Fibroblast of mammary gland (primary cell): Measurements from ENCODE around the gene GHRL.
A peak's percentile ranks its signal among the peaks of the same experiment; 100 is the strongest.
"Not testable (repeated sequence)": the region's sequence is repeated elsewhere in the genome, so short reads cannot be mapped to it uniquely, and the experiment has no call there.

Source experiments
- DNase-seq: peaks from one replicate; pipeline ENCODE4 v3.0.0-alpha.2; 2010; ENCODE audit warnings: low read depth
- H3K4me3 ChIP-seq: 2 replicates; pipeline ENCODE4 v1.5.1; 2011; ENCODE audit warnings: low read depth, mild to moderate bottlenecking, low read length, moderate library complexity; ENCODE audit not compliant: control insufficient read depth
- CTCF ChIP-seq: conservative IDR thresholded peaks from 2 replicates; pipeline ENCODE4 v1.5.1; 2011; ENCODE audit warnings: low read depth, low read length, inconsistent platforms; ENCODE audit not compliant: control insufficient read depth, insufficient read depth

The GHRL gene

GRCh38 chr3:10269443-10269842 is 23.3 kb downstream of the GHRL start:
- H3K4me3 ChIP-seq, result no peak overlapping the region
- TF ChIP-seq CTCF, result no peak
- no peak for DNase-seq

DNA sequence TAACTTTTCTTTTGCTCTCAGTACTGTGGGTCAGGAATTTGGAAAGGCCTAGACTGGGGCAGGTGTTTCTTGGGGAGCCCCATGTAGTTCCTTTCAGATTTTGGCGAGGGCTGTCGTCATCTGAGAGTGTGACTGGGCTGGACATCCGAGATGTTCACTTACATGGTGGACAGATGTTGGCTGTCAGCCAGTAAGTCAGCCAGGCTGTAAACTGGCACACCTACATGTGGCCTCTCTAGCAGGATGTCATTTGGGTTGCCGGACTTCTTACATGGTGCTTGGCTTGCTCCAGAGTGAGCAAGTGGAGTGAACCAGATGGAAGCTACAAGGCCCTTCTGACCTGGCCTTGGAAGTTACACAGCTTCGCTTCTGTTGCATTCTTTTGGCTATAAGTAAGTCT is 23.8 kb downstream of the GHRL start:
- no peak for TF ChIP-seq CTCF
- no peak overlapping the region for H3K4me3 ChIP-seq
- no peak for DNase-seq

GRCh38 chr3:10268116-10268515 is 24.6 kb downstream of the GHRL start:
- TF ChIP-seq CTCF, result no peak
- no peak overlapping the region for H3K4me3 ChIP-seq
- no peak for DNase-seq

DNA sequence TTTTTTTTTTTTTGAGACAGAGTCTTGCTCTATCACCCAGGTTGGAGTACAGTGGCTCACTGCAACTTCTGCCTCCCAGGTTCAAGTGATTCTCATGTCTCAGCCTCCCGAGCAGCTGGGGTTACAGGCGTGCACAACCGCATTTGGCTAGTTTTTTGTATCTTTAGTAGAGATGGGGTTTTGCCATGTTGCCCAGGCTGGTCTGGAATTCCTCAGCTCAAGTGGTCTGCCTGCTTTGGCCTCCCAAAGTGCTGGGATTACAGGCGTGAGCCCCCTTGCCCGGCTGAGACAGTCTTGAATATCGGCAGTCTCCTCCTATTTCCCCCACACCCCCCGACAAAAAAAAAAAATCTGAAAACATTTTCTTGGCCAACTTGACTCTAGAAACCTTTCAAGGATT is 25.8 kb downstream of the GHRL start:
- DNase-seq, result not testable (repeated sequence)

DNA sequence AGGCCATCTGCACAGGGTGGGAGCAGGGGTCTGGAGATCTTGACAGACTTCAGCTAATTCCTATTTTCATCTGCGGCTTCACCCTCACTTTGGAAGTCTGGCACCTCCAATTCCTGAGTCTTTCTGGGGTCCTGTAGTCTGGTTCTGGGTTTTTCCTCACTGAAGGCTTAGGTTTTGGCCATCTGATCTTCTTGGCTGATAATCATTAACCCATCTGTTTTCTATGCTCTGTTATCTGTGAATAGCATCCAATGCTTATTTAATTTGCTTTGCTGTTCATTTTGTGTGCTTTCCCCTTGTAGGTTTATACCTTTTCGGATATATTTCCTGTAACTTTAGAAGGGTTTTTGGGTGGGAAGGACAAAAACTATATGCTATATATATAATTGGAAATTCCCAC is 26.9 kb downstream of the GHRL start:
- DNase-seq, result no peak
- no peak overlapping the region for H3K4me3 ChIP-seq
- no peak for TF ChIP-seq CTCF

More for the DNA sequence above, 25.8 kb downstream of the GHRL start:
- not testable (repeated sequence) for H3K4me3 ChIP-seq

GRCh38 chr3:10263646-10264363 is 28.9 kb downstream of the GHRL start:
- H3K4me3 ChIP-seq, result no peak overlapping the region
- peak; percentile 55 for DNase-seq
- TF ChIP-seq CTCF, result peak; percentile 56

DNA sequence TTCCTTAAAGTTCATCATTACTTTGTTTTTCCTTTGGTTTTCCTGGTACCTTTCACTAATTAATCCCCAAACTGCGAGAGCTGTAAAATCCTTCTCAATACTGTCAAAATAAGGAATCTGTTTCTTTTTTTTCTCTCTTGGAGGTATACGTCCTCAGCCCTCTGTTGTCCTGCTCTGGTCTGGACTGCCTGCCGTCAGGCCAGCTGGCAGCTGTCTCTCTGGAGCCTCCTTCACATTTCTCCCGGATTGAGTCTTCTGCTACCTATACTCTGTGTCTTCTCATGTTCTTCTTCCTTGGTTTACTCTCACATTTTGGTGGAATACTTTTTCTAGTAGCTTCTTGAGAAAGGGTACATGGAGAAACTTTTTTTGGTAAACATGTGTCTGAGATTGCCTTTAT is 30.7 kb downstream of the GHRL start:
- no peak for DNase-seq
- no peak overlapping the region for H3K4me3 ChIP-seq
- no peak for TF ChIP-seq CTCF
